Esophagus squamous epithelium (tissue), 5 donors: ENCODE data around the gene COTL1. TPM values are rescaled to one million over a fixed set of nuclear protein-coding genes. Genes with fewer than 3 reads are reported as not detected.

Experiments
- DNase-seq: peaks from one replicate; lab custom pipeline; 2025; lab: John Stamatoyannopoulos, UW
- H3K27ac ChIP-seq, 4 donors: fragments of 200-600 bp; sonication (generic); one replicate each; pipeline ENCODE4 v1.5.1; 2016 to 2019; ENCODE audit warnings: mild to moderate bottlenecking in 1 of 4
- H3K27me3 ChIP-seq, 4 donors: fragments of 200-600 bp; sonication (generic); 1 replicate in 3 of 4; 2 replicates in 1 of 4; pipeline versions ENCODE4 v1.5.1 to v1.6.0; 2017 to 2021; ENCODE audit warnings: antibody characterized with exemption in 1 of 4
- H3K36me3 ChIP-seq, 3 donors: fragments of 200-600 bp; sonication (generic); one replicate each; pipeline ENCODE4 v1.5.1; 2016 to 2019
- H3K4me1 ChIP-seq, 3 donors: fragments of 200-600 bp; sonication (generic); one replicate each; pipeline ENCODE4 v1.5.1; 2017 to 2019
- H3K4me3 ChIP-seq, 4 donors: fragments of 200-600 bp; sonication (generic); 1 replicate in 3 of 4; 2 replicates in 1 of 4; pipeline ENCODE4 v1.5.1; 2016 to 2019; ENCODE audit warnings: mild to moderate bottlenecking in 2 of 4, moderate library complexity in 1 of 4
- H3K9me3 ChIP-seq, 3 donors: fragments of 200-600 bp; sonication (generic); one replicate each; pipeline ENCODE4 v1.5.1; 2016 to 2019
- POLR2A ChIP-seq, 4 donors: fragments of 450-650 bp; IDR thresholded peaks; one replicate each; pipeline ENCODE4 v1.6.1; 2017; ENCODE audit warnings: antibody characterized with exemption in 4 of 4, mild to moderate bottlenecking in 4 of 4, moderate library complexity in 3 of 4
- WGBS, 2 donors: methylation state at CpG; one replicate each; pipeline ENCODE4 v1.1.5; 2018; 5-methylcytosine and 5-hydroxymethylcytosine counted together
- intact Hi-C: fragments of 100-400 bp; cut with DNase I; formaldehyde crosslinking; loops from one replicate; pipeline ENCODE4 v1.15.0; 2022
- total RNA-seq, 4 donors: library from RNA; depleted of rRNA; stranded (reverse); fragments of >200 nt; gene quantifications; one replicate each; pipeline ENCODE4 v1.1.0, GENCODE V29; 2016
- TF ChIP-seq, protein P1 (sequence below), 6 experiments: fragments of 450-650 bp in 4 of 6; fragments of 200-600 bp in 2 of 6; sonication (generic) in 2 of 6; IDR thresholded peaks; one replicate each; pipeline ENCODE4 v1.5.1; 2016 to 2019; ENCODE audit warnings: antibody characterized with exemption in 6 of 6, mild to moderate bottlenecking in 4 of 6, moderate library complexity in 4 of 6
- donor health status: DM: yes; HTN: yes; CAD: no.

COTL1 gene
- total RNA-seq, 4 donors from 2014 or later: 7.9 to 34.2 (median 23.4) TPM

DNA sequence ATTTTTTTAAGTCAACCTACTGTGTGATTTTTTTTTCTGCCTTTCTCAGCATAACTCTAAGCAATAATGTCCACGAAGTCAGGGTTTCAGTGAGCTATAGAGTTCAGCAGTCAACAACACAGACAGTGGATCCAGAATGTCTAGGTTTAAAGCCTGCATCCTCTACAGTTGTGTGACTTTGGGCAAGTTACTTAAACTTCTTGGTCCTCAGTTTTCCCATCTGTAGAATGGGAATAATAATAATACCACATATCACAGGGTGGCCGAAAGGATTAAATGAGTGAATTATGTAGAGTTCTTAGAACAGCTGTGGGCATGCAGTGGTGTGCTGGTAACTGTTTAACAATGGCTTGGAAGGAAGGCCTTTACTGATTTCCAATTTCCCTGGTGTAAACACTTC, 74.6 kb downstream of the COTL1 start:
- no peak overlapping the region for H3K4me3 ChIP-seq
- no peaks in the 10 kb centered on the region for H3K4me1 ChIP-seq
- peaks cover 0 to 15% (median 0%) of the 10 kb centered on the region in 4 donors for H3K27me3 ChIP-seq
- no peak for TF ChIP-seq POLR2A (IDR thresholded peaks at IDR 0.05)
- TF ChIP-seq, protein P1, sequence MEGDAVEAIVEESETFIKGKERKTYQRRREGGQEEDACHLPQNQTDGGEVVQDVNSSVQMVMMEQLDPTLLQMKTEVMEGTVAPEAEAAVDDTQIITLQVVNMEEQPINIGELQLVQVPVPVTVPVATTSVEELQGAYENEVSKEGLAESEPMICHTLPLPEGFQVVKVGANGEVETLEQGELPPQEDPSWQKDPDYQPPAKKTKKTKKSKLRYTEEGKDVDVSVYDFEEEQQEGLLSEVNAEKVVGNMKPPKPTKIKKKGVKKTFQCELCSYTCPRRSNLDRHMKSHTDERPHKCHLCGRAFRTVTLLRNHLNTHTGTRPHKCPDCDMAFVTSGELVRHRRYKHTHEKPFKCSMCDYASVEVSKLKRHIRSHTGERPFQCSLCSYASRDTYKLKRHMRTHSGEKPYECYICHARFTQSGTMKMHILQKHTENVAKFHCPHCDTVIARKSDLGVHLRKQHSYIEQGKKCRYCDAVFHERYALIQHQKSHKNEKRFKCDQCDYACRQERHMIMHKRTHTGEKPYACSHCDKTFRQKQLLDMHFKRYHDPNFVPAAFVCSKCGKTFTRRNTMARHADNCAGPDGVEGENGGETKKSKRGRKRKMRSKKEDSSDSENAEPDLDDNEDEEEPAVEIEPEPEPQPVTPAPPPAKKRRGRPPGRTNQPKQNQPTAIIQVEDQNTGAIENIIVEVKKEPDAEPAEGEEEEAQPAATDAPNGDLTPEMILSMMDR (IDR thresholded peaks at IDR 0.05): no peak
- H3K36me3 ChIP-seq: no peaks in the 10 kb centered on the region
- DNase-seq: no peak
- no peak overlapping the region for H3K27ac ChIP-seq
- 84 to 85% methylated on average over 2 of the region's 2 CpGs for WGBS, 2 donors
- intact Hi-C loops: no loop called here
- no peaks in the 10 kb centered on the region for H3K9me3 ChIP-seq

DNA sequence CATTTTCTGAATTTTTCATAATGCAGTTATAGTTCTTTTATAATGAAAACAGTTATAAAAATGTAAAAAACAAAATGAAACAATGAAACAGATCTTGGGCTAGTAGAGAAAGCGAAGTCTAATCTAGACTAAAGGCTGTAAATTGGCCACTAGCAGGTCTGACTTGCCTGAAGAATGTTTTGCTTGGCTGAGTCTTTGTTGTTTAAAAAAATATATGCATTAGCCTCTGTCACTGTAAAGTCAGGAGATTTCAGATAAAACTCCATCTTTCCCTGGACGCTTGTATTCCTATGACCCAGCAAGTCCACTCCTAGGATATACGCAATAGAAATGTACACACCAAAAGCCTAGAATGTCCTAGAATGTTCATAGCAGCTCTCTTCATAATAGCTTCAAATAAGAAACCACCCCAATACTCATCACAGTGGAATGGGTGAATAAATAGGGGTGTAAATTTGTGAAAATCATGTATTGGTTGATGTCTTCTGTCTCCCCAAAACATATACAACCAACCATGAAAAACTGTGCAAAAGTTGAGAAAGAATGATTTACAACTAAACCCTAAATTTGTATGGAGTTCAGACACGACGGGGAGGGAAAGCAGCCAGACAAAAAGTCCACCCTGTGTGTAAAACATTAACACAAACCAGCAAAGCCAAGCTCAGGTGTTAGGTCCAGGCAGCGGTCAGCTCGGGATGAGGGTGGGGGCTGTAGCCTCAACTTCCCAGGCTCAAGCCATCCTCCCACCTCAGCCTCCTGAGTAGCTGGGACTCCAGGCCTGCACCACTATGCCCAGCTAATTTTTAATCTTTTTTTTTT, 75.7 kb downstream of the COTL1 start:
- Histone ChIP-seq H3K27ac (no peak overlapping the region), H3K4me1 (no peaks in the 10 kb centered on the region), H3K4me3 (no peak overlapping the region), H3K27me3 (peaks cover 0 to 15% (median 0%) of the 10 kb centered on the region in 4 donors), H3K36me3 (no peaks in the 10 kb centered on the region), H3K9me3 (no peaks in the 10 kb centered on the region)
- TF ChIP-seq POLR2A (IDR thresholded peaks at IDR 0.05): no peak
- TF ChIP-seq, protein P1 (IDR thresholded peaks at IDR 0.05): no peak
- intact Hi-C loops: no loop called here
- DNase-seq: no peak
- 85 to 90% methylated on average over 7 of the region's 7 CpGs for WGBS, 2 donors

DNA sequence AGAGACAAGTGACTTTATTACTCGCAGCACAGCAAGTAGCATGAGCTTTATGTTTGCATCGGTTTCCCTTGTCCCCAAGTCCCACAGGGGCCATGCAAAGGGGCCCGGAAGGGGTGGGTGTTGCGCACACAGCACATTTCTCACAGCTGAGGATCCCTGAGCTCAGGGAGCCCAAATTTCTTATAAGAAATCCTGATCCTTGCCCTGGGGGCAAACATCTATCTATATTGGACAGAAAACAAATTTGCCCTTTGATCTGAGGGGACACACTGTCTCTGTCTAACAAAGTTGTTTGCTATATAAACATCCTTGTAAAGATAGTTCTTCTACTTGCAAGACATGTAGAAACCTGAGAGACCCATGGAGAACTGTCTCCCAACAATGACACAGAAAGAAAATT, 77.7 kb downstream of the COTL1 start:
- 89 to 100% methylated on average over 3 of the region's 4 CpGs for WGBS, 2 donors
- peaks cover 0 to 8% (median 0%) of the 10 kb centered on the region in 4 donors for H3K27me3 ChIP-seq
- TF ChIP-seq, protein P1 (IDR thresholded peaks at IDR 0.05): no peak
- DNase-seq: no peak
- no peaks in the 10 kb centered on the region for H3K36me3 ChIP-seq
- no peak overlapping the region for H3K4me3 ChIP-seq
- H3K9me3 ChIP-seq: no peaks in the 10 kb centered on the region
- no peak overlapping the region for H3K27ac ChIP-seq
- intact Hi-C loops: no loop called here
- H3K4me1 ChIP-seq: no peaks in the 10 kb centered on the region

DNA sequence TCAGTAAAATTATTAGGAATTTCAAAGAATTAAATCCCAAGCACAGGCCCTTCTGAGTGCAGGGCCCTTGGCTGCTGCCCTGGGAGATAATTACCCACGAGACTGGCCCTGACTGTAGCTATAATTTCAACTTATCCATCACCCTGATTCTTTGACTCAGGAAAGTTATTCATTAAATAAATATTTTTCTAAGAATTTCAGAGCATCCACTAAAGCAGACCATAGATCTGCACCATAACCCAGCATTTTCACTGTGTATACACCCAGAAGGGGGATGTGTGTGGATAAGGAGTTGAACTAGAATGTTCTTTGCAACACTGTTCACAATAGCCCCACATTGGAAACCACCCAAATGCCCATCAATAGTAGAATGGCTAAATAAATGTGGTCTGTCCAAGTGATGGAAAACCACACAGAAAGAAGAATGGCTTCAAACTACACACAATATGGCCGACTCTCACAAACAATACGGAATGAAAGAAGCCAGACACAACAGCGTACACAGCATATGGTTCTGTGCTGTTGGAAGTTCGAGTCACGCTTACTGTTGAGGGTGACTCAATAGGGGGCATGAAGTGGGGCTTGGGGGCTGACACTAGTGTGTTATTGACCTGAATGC, 79.5 kb downstream of the COTL1 start:
- 92 to 93% methylated on average over 6 of the region's 6 CpGs for WGBS, 2 donors
- no peak for DNase-seq
- Histone ChIP-seq H3K27ac (no peak overlapping the region), H3K9me3 (no peaks in the 10 kb centered on the region), H3K27me3 (no peaks in the 10 kb centered on the region), H3K36me3 (no peaks in the 10 kb centered on the region), H3K4me1 (peaks cover 0 to 6% (median 1%) of the 10 kb centered on the region in 3 donors), H3K4me3 (no peak overlapping the region)
- intact Hi-C loops: no loop called here
- no peak for TF ChIP-seq POLR2A (IDR thresholded peaks at IDR 0.05)
- TF ChIP-seq, protein P1 (IDR thresholded peaks at IDR 0.05): no peak

DNA sequence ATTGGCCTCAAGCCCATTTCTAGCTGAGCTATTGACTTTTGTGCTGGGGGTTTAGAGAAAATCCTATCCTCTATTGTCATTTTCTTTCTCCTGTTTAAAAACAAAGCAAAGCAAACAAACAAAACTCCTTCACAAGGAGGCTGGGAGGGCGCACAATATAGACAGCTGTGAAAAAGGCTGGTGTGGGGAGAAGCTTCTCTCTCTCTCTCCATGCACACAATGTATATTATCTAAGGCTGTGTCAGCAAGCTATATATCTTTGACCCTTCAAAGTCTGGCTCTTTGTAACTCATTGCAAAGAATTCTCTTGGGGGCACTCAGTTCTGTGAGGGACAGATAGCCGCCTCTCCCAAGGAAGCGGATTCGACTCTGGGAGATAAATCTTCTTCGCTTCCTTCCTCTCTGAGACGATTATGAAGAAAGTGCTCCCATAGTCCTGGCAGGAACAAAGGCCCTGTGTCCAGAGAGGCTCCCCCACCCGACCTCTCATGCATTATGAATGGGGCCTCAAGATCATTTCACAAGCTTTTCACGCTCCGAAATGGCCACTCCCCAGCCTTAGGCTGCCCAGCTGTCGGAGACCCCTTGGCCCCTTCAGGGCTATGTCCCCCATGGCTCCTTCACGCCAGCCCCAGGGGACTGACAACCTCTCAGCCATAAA, 80.3 kb downstream of the COTL1 start:
- intact Hi-C loops: no loop called here
- Histone ChIP-seq H3K9me3 (no peaks in the 10 kb centered on the region), H3K36me3 (no peaks in the 10 kb centered on the region), H3K27ac (no peak overlapping the region), H3K4me1 (peaks cover 3 to 13% (median 8%) of the 10 kb centered on the region in 3 donors), H3K4me3 (no peak overlapping the region), H3K27me3 (no peaks in the 10 kb centered on the region)
- 79 to 86% methylated on average over 9 to 10 of the region's 11 CpGs for WGBS, 2 donors
- no peak for DNase-seq
- TF ChIP-seq, protein P1 (IDR thresholded peaks at IDR 0.05): no peak
- TF ChIP-seq POLR2A (IDR thresholded peaks at IDR 0.05): no peak
